Esophagus squamous epithelium (tissue), 4 donors: ENCODE results near the gene RND1.

Experiments
- CTCF ChIP-seq, 6 experiments: fragments of 450-650 bp in 4 of 6; fragments of 200-600 bp in 2 of 6; sonication (generic) in 2 of 6; IDR thresholded peaks; one replicate each; pipeline ENCODE4 v1.5.1; 2016 to 2019; ENCODE audit warnings: antibody characterized with exemption in 6 of 6, mild to moderate bottlenecking in 4 of 6, moderate library complexity in 4 of 6
- POLR2A ChIP-seq, 4 donors: fragments of 450-650 bp; IDR thresholded peaks; one replicate each; pipeline ENCODE4 v1.6.1; 2017; ENCODE audit warnings: antibody characterized with exemption in 4 of 4, mild to moderate bottlenecking in 4 of 4, moderate library complexity in 3 of 4

GRCh38 chr12:48857278-48857994 lies 8.2 kb downstream of the RND1 start:
- TF ChIP-seq CTCF (IDR thresholded peaks at IDR 0.05) (no peak), POLR2A (IDR thresholded peaks at IDR 0.05) (no peak)
